Suprapubic skin (tissue), 4 donors: Measurements from ENCODE around the gene GLIS1.

ENCODE experiments used
- POLR2A ChIP-seq, 2 donors: fragments of 450-650 bp; IDR thresholded peaks; one replicate each; pipeline ENCODE4 v1.6.1; 2017; ENCODE audit warnings: antibody characterized with exemption in 2 of 2, mild to moderate bottlenecking in 2 of 2, moderate library complexity in 2 of 2
- POLR2AphosphoS5 ChIP-seq, 3 donors: sonication (generic); formaldehyde crosslinking; IDR thresholded peaks; one replicate each; pipeline ENCODE4 v1.6.1; 2017; ENCODE audit warnings: antibody characterized with exemption in 3 of 3

DNA sequence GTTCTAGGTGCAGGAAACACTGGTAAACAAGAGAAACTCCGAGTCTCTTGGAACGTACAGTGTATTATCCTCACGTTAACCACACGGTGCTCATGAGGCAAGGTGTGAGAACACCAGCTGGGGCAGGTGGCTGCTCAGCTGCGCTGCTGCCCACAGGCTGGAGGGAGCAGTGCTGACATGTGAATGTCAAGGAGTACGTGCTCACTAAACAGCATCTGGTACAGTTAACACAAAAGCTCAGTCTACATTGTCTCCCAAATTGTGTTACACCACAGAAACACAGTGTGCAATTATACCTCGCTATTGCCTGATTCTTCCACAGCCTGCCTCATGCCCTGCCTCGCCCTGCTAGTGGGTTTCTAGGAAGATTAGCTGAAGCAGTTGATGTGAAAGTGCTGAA is 138.4 kb downstream of the GLIS1 start:
- no peak for TF ChIP-seq POLR2AphosphoS5 (IDR thresholded peaks at IDR 0.05)
- TF ChIP-seq POLR2A (IDR thresholded peaks at IDR 0.05) = no peak
